Tibial nerve (tissue), 4 donors: ENCODE results near the gene LIPG. TPM values are rescaled to one million over a fixed set of nuclear protein-coding genes. Genes with fewer than 3 reads are reported as not detected.
"Not testable (repeated sequence)": the region's sequence is repeated elsewhere in the genome, so short reads cannot be mapped to it uniquely, and the experiment has no call there.

ENCODE experiments used
- DNase-seq, 2 donors: peaks; one replicate each; pipeline ENCODE4 v3.0.0-alpha.2; 2019; ENCODE audit warnings: low spot score in 2 of 2
- H3K27ac ChIP-seq, 4 donors: fragments of 200-600 bp; sonication (generic) in 3 of 4; one replicate each; pipeline ENCODE4 v1.5.1; 2017 to 2019; ENCODE audit warnings: mild to moderate bottlenecking in 1 of 4
- H3K27me3 ChIP-seq, 2 donors: fragments of 200-600 bp; sonication (generic) in 1 of 2; one replicate each; pipeline versions ENCODE4 v1.5.1 to v1.6.0; 2017 to 2019
- H3K36me3 ChIP-seq, 3 donors: fragments of 200-600 bp; sonication (generic); one replicate each; pipeline ENCODE4 v1.5.1; 2018 to 2019
- H3K4me1 ChIP-seq, 4 donors: fragments of 200-600 bp; sonication (generic) in 3 of 4; one replicate each; pipeline ENCODE4 v1.5.1; 2017 to 2019
- H3K4me3 ChIP-seq, 4 donors: fragments of 200-600 bp; sonication (generic) in 3 of 4; one replicate each; pipeline ENCODE4 v1.5.1; 2017 to 2019; ENCODE audit warnings: mild to moderate bottlenecking in 1 of 4, moderate library complexity in 1 of 4
- H3K9me3 ChIP-seq, 4 donors: fragments of 200-600 bp; sonication (generic) in 3 of 4; one replicate each; pipeline ENCODE4 v1.5.1; 2017 to 2019
- EP300 ChIP-seq, 2 donors: sonication (generic); formaldehyde crosslinking; IDR thresholded peaks; one replicate each; pipeline ENCODE4 v1.6.1; 2017; ENCODE audit warnings: antibody characterized with exemption in 2 of 2, mild to moderate bottlenecking in 1 of 2
- POLR2A ChIP-seq, 2 donors: fragments of 450-650 bp; IDR thresholded peaks; one replicate each; pipeline ENCODE4 v1.6.1; 2017; ENCODE audit warnings: antibody characterized with exemption in 2 of 2, mild to moderate bottlenecking in 2 of 2, moderate library complexity in 2 of 2
- WGBS, 2 donors: methylation state at CpG; one replicate each; pipeline ENCODE4 v1.1.5; 2018; 5-methylcytosine and 5-hydroxymethylcytosine counted together
- total RNA-seq, 4 donors: library from RNA; depleted of rRNA; stranded (reverse); fragments of >200 nt; gene quantifications; one replicate each; pipeline ENCODE4 v1.1.0, GENCODE V29; 2016
- TF ChIP-seq, protein P1 (sequence below), 5 experiments: fragments of 200-600 bp in 3 of 5; fragments of 450-650 bp in 2 of 5; sonication (generic) in 3 of 5; IDR thresholded peaks; one replicate each; pipeline ENCODE4 v1.5.1; 2016 to 2019; ENCODE audit warnings: antibody characterized with exemption in 5 of 5, mild to moderate bottlenecking in 3 of 5, moderate library complexity in 2 of 5

LIPG gene
- total RNA-seq, 4 donors from 2014 or later: 0.39 to 0.44 TPM; not detected in 2

DNA sequence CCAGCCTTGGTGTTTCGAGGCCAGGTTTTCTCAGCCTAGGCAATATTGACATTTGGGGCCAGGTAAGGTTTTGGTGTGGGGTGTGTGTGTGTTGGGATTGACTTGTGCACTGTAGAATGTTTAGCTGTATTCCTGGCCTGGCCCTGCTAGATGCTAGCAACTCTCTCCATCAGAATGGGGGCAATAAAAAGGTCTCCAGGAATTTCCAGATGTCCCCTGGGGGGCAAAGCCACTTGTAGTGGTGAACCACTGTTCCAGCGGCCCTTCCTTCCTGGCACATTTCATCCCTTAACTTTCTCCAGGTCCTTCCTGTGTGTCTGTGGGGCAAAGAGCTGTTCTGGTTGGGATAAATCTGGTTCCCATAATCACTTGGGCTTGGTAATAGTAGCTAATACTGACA, 12.0 kb downstream of the LIPG start:
- Histone ChIP-seq H3K36me3 (no peaks in the 10 kb centered on the region), H3K4me3 (no peak overlapping the region), H3K9me3 (no peaks in the 10 kb centered on the region), H3K27me3 (no peaks in the 10 kb centered on the region), H3K27ac (no peak overlapping the region), H3K4me1 (no peaks in the 10 kb centered on the region)
- WGBS, 2 donors: 94 to 98% methylated on average over 2 of the region's 2 CpGs
- TF ChIP-seq, protein P1, sequence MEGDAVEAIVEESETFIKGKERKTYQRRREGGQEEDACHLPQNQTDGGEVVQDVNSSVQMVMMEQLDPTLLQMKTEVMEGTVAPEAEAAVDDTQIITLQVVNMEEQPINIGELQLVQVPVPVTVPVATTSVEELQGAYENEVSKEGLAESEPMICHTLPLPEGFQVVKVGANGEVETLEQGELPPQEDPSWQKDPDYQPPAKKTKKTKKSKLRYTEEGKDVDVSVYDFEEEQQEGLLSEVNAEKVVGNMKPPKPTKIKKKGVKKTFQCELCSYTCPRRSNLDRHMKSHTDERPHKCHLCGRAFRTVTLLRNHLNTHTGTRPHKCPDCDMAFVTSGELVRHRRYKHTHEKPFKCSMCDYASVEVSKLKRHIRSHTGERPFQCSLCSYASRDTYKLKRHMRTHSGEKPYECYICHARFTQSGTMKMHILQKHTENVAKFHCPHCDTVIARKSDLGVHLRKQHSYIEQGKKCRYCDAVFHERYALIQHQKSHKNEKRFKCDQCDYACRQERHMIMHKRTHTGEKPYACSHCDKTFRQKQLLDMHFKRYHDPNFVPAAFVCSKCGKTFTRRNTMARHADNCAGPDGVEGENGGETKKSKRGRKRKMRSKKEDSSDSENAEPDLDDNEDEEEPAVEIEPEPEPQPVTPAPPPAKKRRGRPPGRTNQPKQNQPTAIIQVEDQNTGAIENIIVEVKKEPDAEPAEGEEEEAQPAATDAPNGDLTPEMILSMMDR (IDR thresholded peaks at IDR 0.05): no peak
- TF ChIP-seq POLR2A (IDR thresholded peaks at IDR 0.05) (no peak), EP300 (IDR thresholded peaks at IDR 0.05) (no peak)
- no peak for DNase-seq

DNA sequence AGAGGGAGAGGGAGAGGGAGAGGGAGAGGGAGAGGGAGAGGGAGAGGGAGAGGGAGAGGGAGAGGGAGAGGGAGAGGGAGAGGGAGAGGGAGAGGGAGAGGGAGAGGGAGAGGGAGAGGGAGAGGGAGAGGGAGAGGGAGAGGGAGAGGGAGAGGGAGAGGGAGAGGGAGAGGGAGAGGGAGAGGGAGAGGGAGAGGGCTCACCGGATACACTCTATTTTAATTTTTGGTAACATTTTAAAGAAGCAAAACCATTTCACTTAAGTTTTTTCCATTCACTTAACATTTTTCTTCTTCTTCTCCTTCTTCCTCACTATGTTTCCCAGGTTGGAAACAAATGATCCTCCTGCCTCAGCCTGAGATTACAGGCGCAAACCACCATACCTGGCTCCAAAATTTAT, 17.2 kb downstream of the LIPG start:
- not testable (repeated sequence) for H3K4me3 ChIP-seq, DNase-seq, H3K36me3 ChIP-seq, H3K27ac ChIP-seq, H3K9me3 ChIP-seq, H3K4me1 ChIP-seq, H3K27me3 ChIP-seq
- 100% methylated on average over 2 of the region's 2 CpGs for WGBS, 2 donors

DNA sequence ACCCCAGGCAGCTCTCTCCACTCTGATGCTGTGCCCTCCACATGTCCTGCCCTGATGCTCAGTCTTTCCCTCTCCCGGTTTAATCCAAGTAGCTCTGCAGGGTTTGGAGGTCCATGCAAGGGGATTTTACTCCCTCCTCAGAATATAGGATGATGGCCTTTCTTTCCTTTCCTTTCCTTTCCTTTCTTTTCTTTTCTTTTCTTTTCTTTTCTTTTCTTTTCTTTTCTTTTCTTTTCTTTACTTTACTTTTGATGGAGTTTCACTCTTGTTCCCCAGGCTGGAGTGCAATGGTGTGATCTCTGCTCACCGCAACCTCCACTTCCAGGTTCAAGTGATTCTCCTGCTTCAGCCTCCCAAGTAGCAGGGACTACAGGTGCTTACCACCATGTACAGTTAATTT, 17.7 kb downstream of the LIPG start:
- not testable (repeated sequence) for DNase-seq, H3K36me3 ChIP-seq, H3K4me1 ChIP-seq, H3K4me3 ChIP-seq, H3K27ac ChIP-seq, H3K27me3 ChIP-seq, H3K9me3 ChIP-seq
- WGBS, 2 donors: 80 to 85% methylated on average over 2 of the region's 2 CpGs

DNA sequence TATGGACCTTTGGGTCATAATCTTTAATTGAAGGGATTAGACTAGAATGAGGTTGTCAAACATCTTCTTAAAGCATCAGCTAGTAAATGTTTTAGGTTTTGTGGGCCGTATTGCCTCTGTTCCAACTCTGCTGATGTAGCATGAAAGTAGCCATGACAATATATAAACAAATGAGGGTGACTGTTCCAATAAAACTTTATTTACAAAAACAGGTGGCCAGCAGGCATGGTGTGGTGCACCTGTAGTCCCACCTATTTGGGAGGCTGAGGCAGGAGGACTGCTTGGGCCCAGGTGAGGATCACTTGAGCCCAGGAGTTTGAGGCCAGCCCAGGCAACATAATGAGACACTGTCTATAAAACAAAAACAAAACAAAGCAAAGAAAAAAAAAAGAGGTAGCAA, 18.4 kb downstream of the LIPG start:
- Histone ChIP-seq H3K4me1 (no peaks in the 10 kb centered on the region), H3K4me3 (no peak overlapping the region), H3K27ac (no peak overlapping the region), H3K36me3 (no peaks in the 10 kb centered on the region), H3K27me3 (no peaks in the 10 kb centered on the region), H3K9me3 (no peaks in the 10 kb centered on the region)
- no peak for DNase-seq
- 56 to 90% methylated on average over 1 of the region's 1 CpG for WGBS, 2 donors
- no peak for TF ChIP-seq POLR2A (IDR thresholded peaks at IDR 0.05)
- TF ChIP-seq, protein P1 (IDR thresholded peaks at IDR 0.05): no peak
- TF ChIP-seq EP300 (IDR thresholded peaks at IDR 0.05): no peak

DNA sequence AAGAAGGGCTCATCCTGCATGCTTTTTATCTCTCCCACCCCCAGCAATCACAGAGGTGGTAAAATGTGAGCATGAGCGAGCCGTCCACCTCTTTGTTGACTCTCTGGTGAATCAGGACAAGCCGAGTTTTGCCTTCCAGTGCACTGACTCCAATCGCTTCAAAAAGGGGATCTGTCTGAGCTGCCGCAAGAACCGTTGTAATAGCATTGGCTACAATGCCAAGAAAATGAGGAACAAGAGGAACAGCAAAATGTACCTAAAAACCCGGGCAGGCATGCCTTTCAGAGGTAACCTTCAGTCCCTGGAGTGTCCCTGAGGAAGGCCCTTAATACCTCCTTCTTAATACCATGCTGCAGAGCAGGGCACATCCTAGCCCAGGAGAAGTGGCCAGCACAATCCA, 19.5 kb downstream of the LIPG start:
- TF ChIP-seq POLR2A (IDR thresholded peaks at IDR 0.05): no peak
- TF ChIP-seq, protein P1 (IDR thresholded peaks at IDR 0.05): no peak
- TF ChIP-seq EP300 (IDR thresholded peaks at IDR 0.05): no peak
- Histone ChIP-seq H3K36me3 (no peaks in the 10 kb centered on the region), H3K27ac (no peak overlapping the region), H3K27me3 (no peaks in the 10 kb centered on the region), H3K4me3 (no peak overlapping the region), H3K9me3 (no peaks in the 10 kb centered on the region), H3K4me1 (no peaks in the 10 kb centered on the region)
- DNase-seq: no peak
- 64 to 68% methylated on average over 7 of the region's 7 CpGs for WGBS, 2 donors

DNA sequence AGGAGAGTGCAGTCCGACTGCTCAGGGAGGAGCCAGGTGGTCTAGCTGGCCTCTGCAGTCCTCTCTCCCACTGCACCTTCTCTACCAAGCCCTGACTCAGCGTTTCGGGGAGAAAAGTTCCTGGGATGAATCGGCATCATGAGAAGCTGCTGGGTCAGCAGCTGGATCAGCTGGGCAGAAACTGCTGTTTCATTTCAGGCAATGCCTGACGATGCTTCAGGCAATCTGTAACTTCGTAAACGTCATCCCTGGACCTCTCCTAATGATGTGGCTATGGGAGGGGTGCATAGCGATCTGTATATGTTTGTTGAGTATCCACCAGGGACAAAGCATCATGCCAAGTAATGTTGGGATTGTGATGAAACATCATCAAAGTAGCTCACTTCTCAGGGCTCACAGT, 20.7 kb downstream of the LIPG start:
- Histone ChIP-seq H3K27me3 (no peaks in the 10 kb centered on the region), H3K4me3 (no peak overlapping the region), H3K36me3 (no peaks in the 10 kb centered on the region), H3K4me1 (no peaks in the 10 kb centered on the region), H3K9me3 (no peaks in the 10 kb centered on the region), H3K27ac (no peak overlapping the region)
- DNase-seq: no peak
- no peak for TF ChIP-seq POLR2A (IDR thresholded peaks at IDR 0.05)
- TF ChIP-seq, protein P1 (IDR thresholded peaks at IDR 0.05): no peak
- TF ChIP-seq EP300 (IDR thresholded peaks at IDR 0.05): no peak
- WGBS, 2 donors: 53 to 69% methylated on average over 8 of the region's 8 CpGs
